NAMALWA (cell line): Measurements from ENCODE around the gene PPP1R1B.

Source experiments
- DNase-seq: peaks from one replicate; pipeline ENCODE4 v3.0.0-alpha.2; 2015; ENCODE audit warnings: low spot score

Gene PPP1R1B

DNA sequence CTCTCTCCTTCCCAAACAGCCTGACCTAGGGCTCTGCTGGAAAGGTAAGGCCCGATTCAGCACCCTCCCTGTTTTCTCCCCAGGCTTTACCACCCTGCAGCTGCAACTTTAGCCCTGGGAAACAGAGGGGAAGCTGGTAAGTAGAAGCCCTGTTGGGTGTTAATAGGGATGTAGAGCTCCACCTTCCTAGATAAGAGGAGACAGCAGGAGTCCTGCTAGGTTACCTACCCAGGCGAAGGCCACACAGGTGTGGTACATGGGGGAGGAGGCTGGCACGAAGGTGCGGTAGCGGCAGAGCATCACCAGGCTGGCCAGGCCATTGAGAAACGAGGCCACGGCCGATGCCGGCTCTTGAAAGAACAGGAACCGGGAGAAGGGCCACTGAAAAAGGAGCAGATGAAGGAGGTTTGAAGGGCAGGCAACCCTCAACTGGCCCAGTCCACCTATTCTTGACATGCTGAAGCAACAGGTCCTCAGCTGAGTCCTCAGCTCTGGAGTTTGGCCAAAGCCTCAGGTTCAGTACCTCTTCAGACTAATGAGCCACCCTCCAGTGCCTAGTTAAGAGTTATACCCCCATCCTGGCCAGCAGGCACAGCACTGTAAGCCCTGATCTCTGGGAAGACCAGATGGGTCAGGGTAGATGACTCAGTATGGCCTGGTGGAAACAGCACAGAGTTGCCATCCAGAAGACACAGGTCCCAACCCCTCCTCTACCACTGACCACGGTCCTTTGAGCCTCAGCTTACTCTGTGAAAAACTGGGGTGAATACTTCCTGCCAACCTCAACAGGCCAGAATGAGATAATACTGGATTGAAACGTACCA is 57.8 kb downstream of the PPP1R1B start:
- no peak for DNase-seq
